Measurements from ENCODE around the gene DCLK1. TPM values are rescaled to one million over a fixed set of nuclear protein-coding genes. Genes with fewer than 3 reads are reported as not detected.

Gene DCLK1
- total RNA-seq, 1 experiment from 2014 or later, result 0.10 TPM

DNA sequence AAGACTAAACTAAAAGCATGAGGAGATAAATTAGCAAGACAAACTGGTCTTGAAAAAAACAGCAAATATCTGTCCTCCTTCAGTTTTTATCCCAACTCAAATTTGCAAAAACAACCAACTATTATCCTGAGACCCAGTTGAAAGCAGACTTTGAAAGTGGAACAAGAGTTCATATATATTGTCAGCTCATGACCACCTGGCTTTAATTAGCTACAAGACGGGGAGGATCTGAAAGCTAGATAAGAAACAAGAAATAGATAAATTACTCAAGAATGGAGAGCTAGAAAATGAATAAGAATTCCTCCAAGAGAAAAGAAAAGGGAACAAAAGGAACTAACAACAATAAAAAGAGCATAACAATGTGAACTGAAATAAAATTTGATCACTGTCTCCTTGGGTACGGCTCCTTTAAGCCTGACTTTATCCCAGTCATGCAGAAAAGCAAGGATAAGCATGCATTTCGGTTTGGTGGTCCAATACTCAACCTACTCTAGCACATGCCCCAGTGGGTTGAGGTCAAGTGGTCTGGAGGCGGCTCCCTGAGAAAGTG lies 246.9 kb downstream of the DCLK1 start (continued):
- TF ChIP-seq CEBPB (IDR thresholded peaks at IDR 0.05; ENCODE audit: low read depth), result no peak
- no peak for TF ChIP-seq TCF7L2 (IDR thresholded peaks at IDR 0.05; ENCODE audit: borderline replicate concordance, extremely low read depth, insufficient read depth, insufficient read length)
- no peak for TF ChIP-seq SRF (IDR thresholded peaks at IDR 0.05; ENCODE audit: low read depth)
- TF ChIP-seq JUND (IDR thresholded peaks at IDR 0.05), result no peak
- no peak for TF ChIP-seq POLR2AphosphoS5 (IDR thresholded peaks at IDR 0.05; ENCODE audit: low read depth, low read length)
- no peak for TF ChIP-seq EZH2phosphoT487 (IDR thresholded peaks at IDR 0.05; ENCODE audit: borderline replicate concordance)
- TF ChIP-seq YY1 (IDR thresholded peaks at IDR 0.05; ENCODE audit: extremely low read depth, insufficient replicate concordance, low read depth, low read length), result no peak

DNA sequence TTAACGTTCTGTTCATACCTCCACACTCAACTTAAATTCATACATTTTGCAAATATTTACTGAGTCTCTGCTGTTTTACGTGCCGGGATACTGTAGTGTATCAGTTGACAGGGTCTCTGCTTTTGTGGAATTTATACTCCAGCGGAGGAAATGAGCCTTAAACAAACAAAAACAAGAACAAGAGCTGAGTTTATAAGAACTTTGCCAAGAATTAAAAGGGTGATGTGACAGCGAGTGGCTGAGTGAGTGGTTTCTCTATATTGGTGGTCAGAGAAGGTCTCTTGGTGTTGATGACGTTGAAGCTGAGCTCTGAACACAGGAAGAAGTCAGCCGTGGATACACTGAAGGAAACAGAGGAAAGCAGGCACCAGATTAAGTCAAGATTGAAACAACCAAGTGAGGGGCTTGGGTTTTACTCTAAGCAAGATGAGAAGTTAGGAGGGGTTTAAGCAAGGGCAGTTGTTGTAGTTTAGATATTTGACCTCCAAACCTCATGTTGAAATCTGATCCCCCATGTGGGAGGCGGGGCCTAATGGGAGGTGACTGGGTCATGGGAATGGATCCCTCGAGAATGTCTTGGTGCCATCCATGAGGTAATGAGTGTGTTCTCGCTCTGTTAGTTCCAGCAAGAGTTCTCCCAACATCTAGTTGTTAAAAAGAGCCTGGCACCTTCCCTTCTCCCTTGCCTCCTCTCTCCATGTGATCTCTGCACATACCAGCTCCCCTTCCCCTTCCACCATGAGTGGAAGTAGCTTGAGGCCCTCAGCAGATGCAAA lies 248.3 kb downstream of the DCLK1 start:
- ChIA-PET POLR2A (no interaction called here), RAD21 (ENCODE audit: low non-redundant PET in 1 of 2, low total read pairs in 2 of 2, uncharacterized antibody in 2 of 2, unreplicated experiment in 2 of 2) (no interaction called here), CTCF (no interaction called here)
- H3K9ac ChIP-seq (ENCODE audit: low read length), result no peak overlapping the region
- TF ChIP-seq ZFX (IDR thresholded peaks at IDR 0.05), result no peak
- TF ChIP-seq TCF7L2 (IDR thresholded peaks at IDR 0.05; ENCODE audit: borderline replicate concordance, extremely low read depth, insufficient read depth, insufficient read length), result no peak
- no peak for TF ChIP-seq JUND (IDR thresholded peaks at IDR 0.05)
- no peak for TF ChIP-seq EZH2 (IDR thresholded peaks at IDR 0.05)
- TF ChIP-seq, protein P1, sequence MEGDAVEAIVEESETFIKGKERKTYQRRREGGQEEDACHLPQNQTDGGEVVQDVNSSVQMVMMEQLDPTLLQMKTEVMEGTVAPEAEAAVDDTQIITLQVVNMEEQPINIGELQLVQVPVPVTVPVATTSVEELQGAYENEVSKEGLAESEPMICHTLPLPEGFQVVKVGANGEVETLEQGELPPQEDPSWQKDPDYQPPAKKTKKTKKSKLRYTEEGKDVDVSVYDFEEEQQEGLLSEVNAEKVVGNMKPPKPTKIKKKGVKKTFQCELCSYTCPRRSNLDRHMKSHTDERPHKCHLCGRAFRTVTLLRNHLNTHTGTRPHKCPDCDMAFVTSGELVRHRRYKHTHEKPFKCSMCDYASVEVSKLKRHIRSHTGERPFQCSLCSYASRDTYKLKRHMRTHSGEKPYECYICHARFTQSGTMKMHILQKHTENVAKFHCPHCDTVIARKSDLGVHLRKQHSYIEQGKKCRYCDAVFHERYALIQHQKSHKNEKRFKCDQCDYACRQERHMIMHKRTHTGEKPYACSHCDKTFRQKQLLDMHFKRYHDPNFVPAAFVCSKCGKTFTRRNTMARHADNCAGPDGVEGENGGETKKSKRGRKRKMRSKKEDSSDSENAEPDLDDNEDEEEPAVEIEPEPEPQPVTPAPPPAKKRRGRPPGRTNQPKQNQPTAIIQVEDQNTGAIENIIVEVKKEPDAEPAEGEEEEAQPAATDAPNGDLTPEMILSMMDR (IDR thresholded peaks at IDR 0.05 in 2 of 3, conservative IDR thresholded peaks at IDR 0.05 in 1 of 3; ENCODE audit: borderline replicate concordance in 1 of 3, insufficient read depth in 1 of 3, low read depth in 2 of 3, low read length in 2 of 3), result no peak
- TF ChIP-seq SRF (IDR thresholded peaks at IDR 0.05; ENCODE audit: low read depth), result no peak
- TF ChIP-seq CEBPB (IDR thresholded peaks at IDR 0.05; ENCODE audit: low read depth), result no peak
- no peak for TF ChIP-seq CBX3 (IDR thresholded peaks at IDR 0.05; ENCODE audit: low read depth)
- TF ChIP-seq, protein P2, sequence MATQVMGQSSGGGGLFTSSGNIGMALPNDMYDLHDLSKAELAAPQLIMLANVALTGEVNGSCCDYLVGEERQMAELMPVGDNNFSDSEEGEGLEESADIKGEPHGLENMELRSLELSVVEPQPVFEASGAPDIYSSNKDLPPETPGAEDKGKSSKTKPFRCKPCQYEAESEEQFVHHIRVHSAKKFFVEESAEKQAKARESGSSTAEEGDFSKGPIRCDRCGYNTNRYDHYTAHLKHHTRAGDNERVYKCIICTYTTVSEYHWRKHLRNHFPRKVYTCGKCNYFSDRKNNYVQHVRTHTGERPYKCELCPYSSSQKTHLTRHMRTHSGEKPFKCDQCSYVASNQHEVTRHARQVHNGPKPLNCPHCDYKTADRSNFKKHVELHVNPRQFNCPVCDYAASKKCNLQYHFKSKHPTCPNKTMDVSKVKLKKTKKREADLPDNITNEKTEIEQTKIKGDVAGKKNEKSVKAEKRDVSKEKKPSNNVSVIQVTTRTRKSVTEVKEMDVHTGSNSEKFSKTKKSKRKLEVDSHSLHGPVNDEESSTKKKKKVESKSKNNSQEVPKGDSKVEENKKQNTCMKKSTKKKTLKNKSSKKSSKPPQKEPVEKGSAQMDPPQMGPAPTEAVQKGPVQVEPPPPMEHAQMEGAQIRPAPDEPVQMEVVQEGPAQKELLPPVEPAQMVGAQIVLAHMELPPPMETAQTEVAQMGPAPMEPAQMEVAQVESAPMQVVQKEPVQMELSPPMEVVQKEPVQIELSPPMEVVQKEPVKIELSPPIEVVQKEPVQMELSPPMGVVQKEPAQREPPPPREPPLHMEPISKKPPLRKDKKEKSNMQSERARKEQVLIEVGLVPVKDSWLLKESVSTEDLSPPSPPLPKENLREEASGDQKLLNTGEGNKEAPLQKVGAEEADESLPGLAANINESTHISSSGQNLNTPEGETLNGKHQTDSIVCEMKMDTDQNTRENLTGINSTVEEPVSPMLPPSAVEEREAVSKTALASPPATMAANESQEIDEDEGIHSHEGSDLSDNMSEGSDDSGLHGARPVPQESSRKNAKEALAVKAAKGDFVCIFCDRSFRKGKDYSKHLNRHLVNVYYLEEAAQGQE (IDR thresholded peaks at IDR 0.05; ENCODE audit: low read depth), result no peak
- TF ChIP-seq POLR2A (IDR thresholded peaks at IDR 0.05; ENCODE audit: borderline replicate concordance, extremely low read depth, insufficient read depth, insufficient read length), result no peak
- intact Hi-C loops (cut with micrococcal nuclease), result no loop called here
- H3K4me3 ChIP-seq (replicated peaks in 1 of 2; ENCODE audit: low read depth in 1 of 2, low read length in 2 of 2), result no peak overlapping the region
- peaks cover 54% of the 10 kb centered on the region for H3K27me3 ChIP-seq (ENCODE audit: insufficient read depth, low read length)
- H3K79me2 ChIP-seq (ENCODE audit: insufficient read depth, low read length), result no peaks in the 10 kb centered on the region
- H3K4me2 ChIP-seq (ENCODE audit: low read length), result no peak overlapping the region
- no peak overlapping the region for H3K27ac ChIP-seq (ENCODE audit: low read depth, low read length)
- no TSS peak for BruUV-seq (replicated peaks)
- no peak overlapping the region for H2AFZ ChIP-seq (ENCODE audit: low read depth, low read length, poor library complexity, severe bottlenecking)
- H3K4me1 ChIP-seq (ENCODE audit: control insufficient read depth in 1 of 2, insufficient read depth in 2 of 2, low read length in 2 of 2), result no peaks in the 10 kb centered on the region
- DNase-seq (ENCODE audit: low read depth, low spot score), result no peak
- H3K9me2 ChIP-seq (ENCODE audit: insufficient read depth), result no peaks in the 10 kb centered on the region
- no peaks in the 10 kb centered on the region for H3K9me3 ChIP-seq (ENCODE audit: control insufficient read depth in 1 of 2, insufficient read depth in 1 of 2, low read depth in 1 of 2, low read length in 2 of 2)
- H3K36me3 ChIP-seq (ENCODE audit: control insufficient read depth in 1 of 2, insufficient read depth in 2 of 2, low read length in 2 of 2), result no peaks in the 10 kb centered on the region
- no peaks in the 10 kb centered on the region for H4K20me1 ChIP-seq (ENCODE audit: insufficient read depth)
- ATAC-seq, result no peak
